GM18858 (cell line): ENCODE results near the gene F13B.
"Not testable (repeated sequence)": the region's sequence is repeated elsewhere in the genome, so short reads cannot be mapped to it uniquely, and the experiment has no call there.

Experiments
- ATAC-seq: cut with Tn5 transposase; IDR thresholded peaks from one replicate; pipeline ENCODE4 v1.9.1; 2021; ENCODE audit not compliant: unreplicated experiment

Gene F13B

DNA sequence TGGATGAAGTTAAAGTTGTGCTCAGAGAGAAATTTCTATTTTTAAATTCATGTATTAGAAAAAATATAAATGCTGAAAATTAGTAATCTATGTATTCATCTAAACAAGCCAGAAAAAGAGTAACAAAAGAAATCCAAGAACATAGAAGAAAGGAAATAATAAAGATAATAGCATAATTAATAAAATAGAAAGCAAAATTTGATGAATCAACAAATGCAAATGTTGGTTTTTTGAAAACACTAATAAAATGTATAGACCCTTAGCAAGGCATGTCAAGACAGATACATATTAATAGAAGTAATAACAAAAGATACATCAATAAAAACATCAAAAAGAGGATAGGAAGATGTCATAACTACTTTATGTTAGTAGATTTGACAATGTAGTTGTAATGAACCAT lies 18.0 kb downstream of the F13B start:
- ATAC-seq = no peak

GRCh38 chr1:197042676-197043341 lies 24.3 kb downstream of the F13B start:
- no peak for ATAC-seq

DNA sequence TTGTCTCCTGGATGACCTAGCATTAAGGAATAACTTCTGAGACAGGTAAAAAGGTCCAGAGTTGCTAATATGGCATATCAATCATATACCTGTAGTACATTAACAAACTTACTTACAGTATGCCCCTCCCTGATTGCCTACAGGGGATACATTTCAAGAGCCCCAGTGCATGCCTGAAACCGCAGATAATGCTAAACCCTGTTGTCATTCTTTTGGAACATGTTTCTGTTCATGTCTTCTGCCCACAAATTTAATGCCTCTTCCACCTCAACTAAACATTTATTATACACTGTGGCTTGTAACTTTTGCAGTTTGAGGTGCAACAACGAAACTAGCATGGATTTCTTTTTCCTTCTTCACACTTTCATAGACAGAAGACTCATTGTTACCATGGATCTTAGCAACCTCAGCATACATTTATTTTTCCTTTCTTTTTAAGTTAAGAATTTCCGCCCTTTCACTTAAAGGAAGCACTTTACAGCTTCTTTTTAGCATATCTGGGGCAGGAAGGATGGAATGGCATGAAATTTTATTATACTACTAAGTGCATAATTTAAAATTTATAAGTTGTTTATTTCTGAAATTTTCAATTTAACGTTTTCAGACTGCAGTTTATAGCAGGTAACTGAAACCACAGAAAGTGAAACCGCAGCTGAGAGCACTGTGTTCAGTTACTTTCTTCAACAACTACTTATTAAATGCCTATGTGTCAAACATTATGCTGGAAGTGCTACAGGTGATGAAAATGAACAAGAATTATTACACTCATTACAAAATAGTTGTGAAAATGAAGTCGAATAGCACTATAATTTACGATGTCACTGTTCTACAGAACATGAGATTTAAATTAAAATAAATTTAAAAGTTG lies 25.3 kb downstream of the F13B start:
- ATAC-seq = peak; percentile 79

DNA sequence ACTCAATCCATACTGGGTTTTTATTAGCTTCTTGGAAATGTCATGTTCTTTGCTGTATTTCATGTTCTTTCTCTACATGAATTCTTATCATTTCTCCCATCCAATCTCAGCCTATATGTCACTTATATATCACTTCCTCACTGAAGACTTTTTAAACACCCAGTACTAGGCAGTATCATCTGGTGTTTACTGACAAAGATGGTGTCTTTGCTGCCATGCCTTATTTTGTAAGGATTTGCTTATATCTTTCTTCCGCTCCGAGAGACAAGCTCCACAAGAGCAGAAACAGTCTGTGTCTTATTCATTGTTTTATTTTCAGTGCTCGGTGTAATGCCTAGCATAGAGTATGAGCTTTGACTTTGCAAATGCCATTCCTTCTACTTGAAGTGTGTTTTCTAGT lies 30.2 kb downstream of the F13B start:
- ATAC-seq = no peak

- not testable (repeated sequence) for ATAC-seq
These were observed 32.3 kb downstream of the F13B start for GRCh38 chr1:197034631-197035339.

DNA sequence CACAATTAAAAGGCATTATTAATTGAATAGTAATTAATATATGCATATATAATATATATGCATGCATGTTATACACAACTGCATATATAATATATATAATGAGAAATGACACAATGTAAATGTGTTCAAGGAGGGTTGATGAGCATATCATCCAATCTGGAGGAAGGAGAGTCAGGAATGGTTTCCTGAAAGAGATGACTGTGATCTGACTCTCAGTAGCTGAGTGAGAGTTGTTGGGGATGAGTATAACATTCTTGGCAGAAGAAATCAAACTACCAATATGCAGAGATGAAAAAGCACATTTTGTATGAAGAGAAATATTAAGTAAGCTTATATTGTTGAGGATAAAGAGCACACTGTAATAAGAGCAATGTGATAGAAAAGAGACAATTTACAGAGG lies 37.3 kb downstream of the F13B start:
- no peak for ATAC-seq

- ATAC-seq = no peak
These were observed 39.7 kb downstream of the F13B start for GRCh38 chr1:197027359-197027758.

DNA sequence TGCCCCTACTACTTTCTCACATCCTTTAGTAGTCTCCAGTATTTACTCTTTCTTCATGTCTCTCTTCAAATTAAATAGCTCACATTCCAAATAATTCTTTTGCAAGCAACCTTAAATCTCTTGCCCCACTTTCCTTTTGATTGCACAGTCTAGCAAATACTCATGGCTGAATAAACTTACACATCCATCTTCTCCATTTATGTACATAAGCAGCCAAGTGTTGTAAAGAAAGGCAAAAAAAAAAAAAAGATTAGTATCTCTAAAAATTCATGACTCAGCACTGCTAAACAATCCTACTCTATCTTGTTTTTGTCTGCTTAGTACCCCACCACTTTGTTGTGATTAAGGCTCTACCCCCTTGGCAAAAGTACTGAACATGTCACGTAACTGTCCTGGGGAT lies 42.6 kb downstream of the F13B start:
- no peak for ATAC-seq

- ATAC-seq = no peak
These were observed 45.3 kb downstream of the F13B start for GRCh38 chr1:197021716-197022115.

GRCh38 chr1:197017558-197018146 lies 49.4 kb downstream of the F13B start:
- ATAC-seq = no peak

DNA sequence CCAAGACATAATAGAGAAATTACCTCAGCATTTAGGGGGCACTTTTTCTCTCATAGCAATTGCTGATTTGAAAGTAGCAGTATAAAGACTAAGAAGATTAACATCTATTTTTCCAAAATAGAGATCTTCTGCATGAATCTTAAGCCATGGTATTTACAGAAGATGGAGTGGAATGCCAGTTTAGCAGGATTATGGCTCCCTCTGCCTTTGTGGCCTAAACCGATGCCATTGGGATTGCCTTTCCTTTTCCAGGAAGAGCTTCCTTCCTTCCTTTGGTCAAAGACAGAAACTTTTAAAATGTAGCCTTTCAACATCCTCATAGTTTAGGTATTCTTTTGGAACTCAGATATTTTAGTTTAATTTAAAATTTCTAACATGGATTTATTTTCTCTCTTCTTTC lies 50.3 kb downstream of the F13B start:
- no peak for ATAC-seq

DNA sequence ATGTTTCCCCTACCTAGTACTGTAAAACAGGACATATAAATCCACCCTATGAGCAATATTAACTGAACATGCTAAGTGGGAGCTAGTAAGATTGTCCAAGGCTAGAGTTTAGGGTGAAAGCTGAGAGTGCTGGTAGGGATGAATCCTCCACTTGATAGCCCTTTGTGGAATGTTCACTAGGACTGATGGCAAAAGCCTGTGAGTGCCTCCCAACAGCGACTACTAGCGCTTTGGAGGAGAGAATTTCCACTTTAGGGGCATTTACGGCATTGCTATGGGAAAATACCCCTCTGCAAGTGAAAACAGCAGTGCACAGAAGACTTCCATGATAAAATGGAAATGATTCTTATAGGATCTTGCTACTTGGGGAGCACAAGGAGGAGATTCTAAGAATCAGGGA lies 53.8 kb downstream of the F13B start:
- no peak for ATAC-seq

DNA sequence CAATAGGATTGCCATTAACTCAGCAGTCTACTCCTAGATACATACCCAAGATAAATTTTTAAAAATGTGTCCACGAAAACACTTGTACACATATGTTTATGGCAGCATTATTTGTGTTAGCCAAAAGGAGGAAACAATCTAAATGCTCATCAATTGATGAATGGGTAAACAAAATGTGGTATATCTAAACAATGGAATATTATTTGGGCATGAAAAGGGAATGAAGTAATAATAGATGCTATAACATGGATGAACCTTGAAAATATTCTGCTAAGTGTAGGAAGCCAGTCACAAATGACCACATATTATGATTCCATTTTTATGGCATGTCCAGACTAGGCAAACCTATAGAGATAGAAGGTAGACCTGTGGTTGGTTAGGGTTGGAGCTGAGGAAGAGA lies 55.4 kb downstream of the F13B start:
- no peak for ATAC-seq

GRCh38 chr1:197008861-197009260 lies 58.2 kb downstream of the F13B start:
- no peak for ATAC-seq

GRCh38 chr1:197003132-197003531 lies 63.9 kb downstream of the F13B start:
- no peak for ATAC-seq

- ATAC-seq = no peak
These were observed 65.2 kb downstream of the F13B start for GRCh38 chr1:197001828-197002227.

GRCh38 chr1:196997423-196997822 lies 69.6 kb downstream of the F13B start:
- no peak for ATAC-seq

DNA sequence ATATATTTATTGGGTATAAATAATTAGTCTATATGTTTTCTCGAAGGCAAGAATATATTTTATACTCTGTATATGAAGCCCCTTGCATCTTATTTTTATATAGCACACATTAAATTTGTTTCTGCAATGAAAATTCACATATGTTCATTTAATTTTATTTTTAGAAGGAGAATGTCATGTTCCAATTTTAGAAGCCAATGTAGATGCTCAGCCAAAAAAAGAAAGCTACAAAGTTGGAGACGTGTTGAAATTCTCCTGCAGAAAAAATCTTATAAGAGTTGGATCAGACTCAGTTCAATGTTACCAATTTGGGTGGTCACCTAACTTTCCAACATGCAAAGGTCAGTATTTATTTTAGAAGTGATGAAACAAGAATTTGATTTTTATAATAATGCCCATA lies 73.1 kb downstream of the F13B start:
- no peak for ATAC-seq

DNA sequence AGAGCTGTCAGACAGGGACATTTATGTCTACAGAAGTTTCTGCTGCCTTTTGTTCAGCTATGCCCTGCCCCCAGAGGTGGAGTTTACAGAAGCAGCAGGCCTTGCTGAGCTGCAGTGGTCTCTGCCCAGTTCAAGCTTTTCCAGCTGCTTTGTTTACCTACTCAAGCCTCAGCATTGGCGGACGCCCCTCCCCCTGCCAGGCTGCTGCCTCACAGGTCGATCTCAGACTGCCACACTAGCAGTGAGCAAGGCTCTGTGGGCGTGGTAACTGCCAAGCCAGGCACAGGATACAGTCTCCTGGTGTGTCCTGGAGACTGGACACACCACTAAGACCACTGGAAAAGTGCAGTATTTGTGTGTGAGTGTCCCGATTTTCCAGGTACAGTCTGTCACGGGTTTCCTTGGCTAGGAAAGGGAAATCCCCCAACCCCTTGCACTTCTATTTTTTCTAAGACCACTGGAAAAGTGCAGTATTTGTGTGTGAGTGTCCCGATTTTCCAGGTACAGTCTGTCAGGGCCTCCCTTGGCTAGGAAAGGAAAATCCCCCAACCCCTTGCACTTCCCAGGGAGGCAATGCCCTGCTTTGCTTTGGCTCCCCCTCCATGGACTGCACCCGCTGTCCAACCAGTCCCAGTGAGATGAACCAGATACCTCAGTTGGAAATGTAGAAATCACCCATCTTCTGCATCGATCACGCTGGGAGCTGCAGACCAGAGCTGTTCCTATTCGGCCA lies 75.0 kb downstream of the F13B start:
- ATAC-seq = not testable (repeated sequence)
